ENCODE results near the gene NDFIP1.

The NDFIP1 gene, protein sequence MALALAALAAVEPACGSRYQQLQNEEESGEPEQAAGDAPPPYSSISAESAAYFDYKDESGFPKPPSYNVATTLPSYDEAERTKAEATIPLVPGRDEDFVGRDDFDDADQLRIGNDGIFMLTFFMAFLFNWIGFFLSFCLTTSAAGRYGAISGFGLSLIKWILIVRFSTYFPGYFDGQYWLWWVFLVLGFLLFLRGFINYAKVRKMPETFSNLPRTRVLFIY

DNA sequence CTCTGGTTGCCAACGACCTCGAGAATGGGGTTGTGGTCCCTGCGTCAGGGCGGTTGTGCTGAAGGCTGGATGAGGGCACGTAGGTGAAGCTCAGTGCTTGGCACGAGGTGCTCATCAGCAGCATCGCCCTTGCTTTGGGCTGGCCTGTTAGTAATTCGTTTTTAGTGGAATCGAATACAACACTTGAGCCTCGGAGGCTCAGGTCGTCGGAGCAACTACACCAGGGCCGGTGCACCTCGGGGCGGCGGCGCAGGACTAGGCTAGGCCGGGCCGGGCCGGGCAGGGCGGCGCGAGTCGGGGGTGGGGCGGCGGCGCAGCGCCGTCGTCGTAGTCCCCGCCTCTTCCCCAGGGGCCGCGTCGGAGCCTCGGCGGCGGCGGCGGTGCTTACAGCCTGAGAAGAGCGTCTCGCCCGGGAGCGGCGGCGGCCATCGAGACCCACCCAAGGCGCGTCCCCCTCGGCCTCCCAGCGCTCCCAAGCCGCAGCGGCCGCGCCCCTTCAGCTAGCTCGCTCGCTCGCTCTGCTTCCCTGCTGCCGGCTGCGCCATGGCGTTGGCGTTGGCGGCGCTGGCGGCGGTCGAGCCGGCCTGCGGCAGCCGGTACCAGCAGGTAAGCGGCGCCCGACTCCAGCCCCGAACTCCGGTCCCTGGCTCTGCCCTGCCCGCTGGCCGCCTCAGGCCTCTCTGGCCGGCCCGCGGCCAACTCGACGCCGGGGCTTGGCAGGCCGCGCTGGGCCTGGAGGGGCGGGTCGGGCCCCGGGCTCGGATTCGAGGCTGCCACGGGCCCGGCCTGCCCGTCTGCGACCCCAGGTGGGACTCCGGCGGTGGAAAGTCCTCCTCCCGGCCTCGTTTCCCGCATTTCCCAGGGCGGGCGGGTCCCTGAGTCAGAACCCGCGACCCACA lies at the start of gene NDFIP1:
Gene NDFIP1, plus strand, starts transcription at position 348 of the 899 bp plus-strand sequence. Its CDS starts 196 bp downstream, at position 544.
- TF ChIP-seq, protein P1, sequence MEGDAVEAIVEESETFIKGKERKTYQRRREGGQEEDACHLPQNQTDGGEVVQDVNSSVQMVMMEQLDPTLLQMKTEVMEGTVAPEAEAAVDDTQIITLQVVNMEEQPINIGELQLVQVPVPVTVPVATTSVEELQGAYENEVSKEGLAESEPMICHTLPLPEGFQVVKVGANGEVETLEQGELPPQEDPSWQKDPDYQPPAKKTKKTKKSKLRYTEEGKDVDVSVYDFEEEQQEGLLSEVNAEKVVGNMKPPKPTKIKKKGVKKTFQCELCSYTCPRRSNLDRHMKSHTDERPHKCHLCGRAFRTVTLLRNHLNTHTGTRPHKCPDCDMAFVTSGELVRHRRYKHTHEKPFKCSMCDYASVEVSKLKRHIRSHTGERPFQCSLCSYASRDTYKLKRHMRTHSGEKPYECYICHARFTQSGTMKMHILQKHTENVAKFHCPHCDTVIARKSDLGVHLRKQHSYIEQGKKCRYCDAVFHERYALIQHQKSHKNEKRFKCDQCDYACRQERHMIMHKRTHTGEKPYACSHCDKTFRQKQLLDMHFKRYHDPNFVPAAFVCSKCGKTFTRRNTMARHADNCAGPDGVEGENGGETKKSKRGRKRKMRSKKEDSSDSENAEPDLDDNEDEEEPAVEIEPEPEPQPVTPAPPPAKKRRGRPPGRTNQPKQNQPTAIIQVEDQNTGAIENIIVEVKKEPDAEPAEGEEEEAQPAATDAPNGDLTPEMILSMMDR (IDR thresholded peaks at IDR 0.05) = no peak; the same call in 1 of the 2 replicates

DNA sequence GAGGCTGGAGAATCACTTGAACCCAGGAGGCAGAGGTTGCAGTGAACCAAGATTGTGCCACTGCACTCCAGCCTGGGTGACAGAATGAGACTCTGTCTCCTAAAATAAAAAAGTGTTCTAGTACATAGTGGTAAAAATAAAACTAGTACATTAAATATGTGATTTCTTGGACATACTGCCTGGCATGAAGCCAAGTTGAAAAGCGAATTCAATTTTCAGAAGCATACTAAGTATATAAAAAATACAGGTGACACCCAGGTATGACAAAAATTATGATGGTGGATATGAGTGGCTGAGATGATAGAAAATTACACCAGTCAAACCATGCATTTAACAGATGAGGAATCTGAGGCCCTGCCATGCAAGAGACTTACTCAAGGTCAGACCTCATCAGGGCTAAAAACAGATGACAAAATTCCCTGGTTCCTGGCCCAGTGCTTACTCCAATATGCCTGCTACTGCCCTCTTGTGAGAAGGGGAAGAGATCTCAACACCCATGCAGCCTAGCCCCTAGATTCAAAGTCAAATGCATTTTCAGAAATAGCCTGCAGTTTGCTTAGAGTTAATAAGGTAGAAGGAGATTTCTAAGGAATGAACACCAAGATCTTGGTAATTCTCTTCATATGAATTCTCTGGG lies 49.2 kb upstream of the NDFIP1 start:
- TF ChIP-seq, protein P1 (IDR thresholded peaks at IDR 0.05) = no peak

DNA sequence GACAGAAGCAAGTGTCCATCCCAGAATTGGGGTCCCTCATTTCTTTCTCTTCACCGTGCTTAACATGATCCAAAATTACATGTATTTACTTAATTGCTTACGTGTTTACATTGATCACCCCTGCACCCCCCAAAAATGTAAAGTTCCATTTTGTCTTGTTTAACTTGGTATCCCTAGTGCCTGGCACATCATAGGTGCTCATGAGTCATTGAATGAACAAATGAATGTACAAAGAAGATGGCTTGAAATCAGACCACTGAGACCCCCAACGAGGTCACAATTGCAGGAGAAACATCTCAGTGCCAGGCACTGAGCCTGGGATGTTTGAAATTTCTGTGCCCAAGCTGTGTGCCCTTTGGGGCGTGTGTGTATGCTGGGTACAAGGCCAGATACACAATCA lies 45.2 kb upstream of the NDFIP1 start:
- TF ChIP-seq, protein P1 (IDR thresholded peaks at IDR 0.05) = no peak

DNA sequence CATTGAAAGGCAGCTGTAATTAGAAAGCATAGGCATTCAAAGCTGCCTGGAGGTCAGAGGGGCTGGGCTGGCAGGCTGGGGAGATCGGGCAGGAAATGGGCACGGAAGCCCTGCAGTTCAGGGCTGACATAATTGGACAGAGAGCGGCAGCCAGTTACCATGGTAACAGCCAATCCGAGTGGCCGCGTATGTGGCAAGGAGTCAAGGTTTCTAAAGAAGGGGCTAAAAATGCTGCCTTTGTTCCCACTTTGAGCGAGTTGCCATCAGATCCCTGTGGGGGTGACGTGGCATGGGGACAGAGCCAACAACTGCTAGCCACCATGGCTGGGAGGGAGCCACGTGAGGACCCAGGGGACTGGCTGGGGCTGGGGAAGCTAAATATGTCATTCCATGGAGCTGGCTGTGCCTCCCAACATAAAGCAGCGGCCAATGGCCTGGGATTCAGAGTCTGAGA lies 44.7 kb upstream of the NDFIP1 start:
- TF ChIP-seq, protein P1 (IDR thresholded peaks at IDR 0.05) = no peak

DNA sequence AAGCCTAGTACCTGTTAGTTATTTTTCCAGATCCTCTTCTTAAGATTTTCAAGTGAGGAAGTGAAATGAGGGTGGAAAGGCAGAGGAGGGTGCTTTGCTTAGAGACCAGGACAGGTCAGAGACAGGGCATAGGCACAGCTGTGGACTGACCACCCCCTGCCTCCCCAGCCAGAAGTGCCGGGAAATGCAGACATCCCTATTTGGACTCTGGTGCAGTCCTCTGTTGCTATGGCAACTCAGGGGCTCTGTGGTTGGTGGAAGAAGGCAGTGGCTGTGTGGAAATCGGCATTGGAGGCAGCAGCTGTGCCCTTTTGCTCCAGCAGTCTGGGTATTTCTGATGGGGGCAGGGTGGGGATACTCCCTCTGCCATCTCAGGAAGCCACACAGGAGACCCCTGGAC lies 43.3 kb upstream of the NDFIP1 start:
- TF ChIP-seq, protein P1 (IDR thresholded peaks at IDR 0.05) = no peak

DNA sequence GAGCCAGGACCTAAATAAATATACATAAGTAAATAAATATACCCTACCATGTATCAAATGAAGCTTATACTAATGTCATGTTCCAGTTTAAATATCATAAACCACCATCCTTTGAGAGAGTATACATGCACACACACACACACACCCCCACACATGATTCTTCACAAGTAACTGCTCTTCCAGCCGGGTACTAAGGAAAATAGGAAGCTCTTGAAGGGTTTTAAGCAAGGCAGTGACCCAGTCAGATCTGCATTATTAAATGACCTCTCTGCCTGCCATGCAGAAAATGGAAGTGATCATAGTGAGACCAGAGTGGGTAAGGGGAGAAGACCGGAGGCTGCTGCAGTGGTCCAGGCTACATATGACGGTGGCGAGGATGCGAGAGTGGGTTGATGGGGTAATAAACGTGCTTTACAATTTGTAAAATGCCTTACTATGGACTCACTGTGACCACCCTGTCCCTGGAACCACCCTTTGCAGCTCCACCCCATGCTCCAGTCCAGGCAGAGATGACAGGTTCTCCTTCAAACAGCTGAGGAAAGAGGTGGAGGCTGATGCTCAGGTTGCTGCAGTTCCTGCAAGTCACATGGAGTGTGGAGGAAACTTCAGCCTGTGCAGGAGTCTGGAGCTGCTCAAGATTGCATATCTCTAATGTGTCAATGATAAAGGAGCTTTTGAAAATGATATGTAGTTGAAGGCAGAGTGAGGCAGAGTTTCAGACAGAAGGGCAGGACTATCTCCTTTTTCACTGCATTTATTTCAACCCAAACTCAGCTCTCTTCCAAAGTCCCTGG lies 38.8 kb upstream of the NDFIP1 start:
- TF ChIP-seq, protein P1 (IDR thresholded peaks at IDR 0.05) = no peak

DNA sequence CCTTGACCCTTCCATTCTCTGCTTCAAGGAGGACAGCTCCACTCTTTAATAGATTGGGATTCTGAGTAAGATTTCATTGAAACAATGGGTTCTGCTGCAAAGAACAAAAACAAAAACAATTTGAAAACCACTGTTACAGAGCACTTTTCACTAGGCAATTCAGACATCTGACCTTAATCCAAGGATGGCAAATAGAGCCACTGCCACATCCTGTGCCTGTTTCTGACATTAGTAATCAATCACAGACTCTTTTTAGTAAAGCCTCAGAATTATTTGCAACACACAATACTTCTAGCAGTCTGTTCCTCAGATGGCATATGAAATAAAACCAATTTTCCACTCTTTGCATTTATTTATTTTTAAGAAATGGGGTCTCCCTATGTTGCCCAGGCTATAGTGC lies 37.8 kb upstream of the NDFIP1 start:
- TF ChIP-seq, protein P1 (IDR thresholded peaks at IDR 0.05) = no peak
